Trophoblast cell (in vitro differentiated cells and primary cell): ENCODE results near the gene CNTRL.
"Not testable (repeated sequence)": the region's sequence is repeated elsewhere in the genome, so short reads cannot be mapped to it uniquely, and the experiment has no call there.

Experiments used
- DNase-seq, 2 donors: peaks; one replicate each; pipeline ENCODE4 v3.0.0-alpha.2; 2016
- H2AFZ ChIP-seq: 2 replicates; pipeline ENCODE4 v1.6.1; 2013; ENCODE audit warnings: low read length, moderate library complexity, mild to moderate bottlenecking; ENCODE audit not compliant: insufficient read depth, poor library complexity
- H2AK5ac ChIP-seq: 2 replicates; pipeline ENCODE4 v1.6.1; 2013; ENCODE audit warnings: mild to moderate bottlenecking, low read length
- H2BK120ac ChIP-seq: 2 replicates; pipeline ENCODE4 v1.6.1; 2013; ENCODE audit warnings: low read length, mild to moderate bottlenecking, moderate library complexity; ENCODE audit not compliant: insufficient read depth, poor library complexity
- H2BK12ac ChIP-seq: 2 replicates; pipeline ENCODE4 v1.6.1; 2013; ENCODE audit warnings: mild to moderate bottlenecking, low read length, moderate library complexity
- H2BK5ac ChIP-seq: 2 replicates; pipeline ENCODE4 v1.6.1; 2013; ENCODE audit warnings: low read length, low read depth, moderate library complexity, mild to moderate bottlenecking; ENCODE audit not compliant: poor library complexity
- H3K14ac ChIP-seq: 2 replicates; pipeline ENCODE4 v1.6.1; 2013; ENCODE audit warnings: mild to moderate bottlenecking, low read length
- H3K18ac ChIP-seq: 2 replicates; pipeline ENCODE4 v1.6.1; 2013; ENCODE audit warnings: mild to moderate bottlenecking, low read length
- H3K23ac ChIP-seq: 2 replicates; pipeline ENCODE4 v1.6.1; 2013; ENCODE audit warnings: low read length
- H3K27ac ChIP-seq: 2 replicates; pipeline ENCODE4 v1.5.1; 2013; ENCODE audit warnings: low read depth, mild to moderate bottlenecking, inconsistent platforms, low read length, moderate library complexity
- H3K27me3 ChIP-seq: 2 replicates; pipeline ENCODE4 v1.6.1; 2013; ENCODE audit warnings: inconsistent platforms, mild to moderate bottlenecking, low read length, moderate library complexity; ENCODE audit not compliant: insufficient read depth
- H3K36me3 ChIP-seq, 2 experiments: 1 replicate in 1 of 2; 2 replicates in 1 of 2; pipeline ENCODE4 v1.6.1; 2013; ENCODE audit warnings: low read length in 2 of 2, mild to moderate bottlenecking in 2 of 2, moderate library complexity in 1 of 2; ENCODE audit not compliant: insufficient read depth in 2 of 2, control insufficient read depth in 1 of 2
- H3K4ac ChIP-seq: 2 replicates; pipeline ENCODE4 v1.6.1; 2013; ENCODE audit warnings: low read depth, mild to moderate bottlenecking, low read length, moderate library complexity
- H3K4me1 ChIP-seq, 2 experiments: 1 replicate in 1 of 2; 2 replicates in 1 of 2; pipeline ENCODE4 v1.6.1; 2013; ENCODE audit warnings: low read length in 2 of 2, mild to moderate bottlenecking in 2 of 2, moderate library complexity in 1 of 2; ENCODE audit not compliant: insufficient read depth in 2 of 2, control insufficient read depth in 1 of 2
- H3K4me2 ChIP-seq: 2 replicates; pipeline ENCODE4 v1.6.1; 2013; ENCODE audit warnings: inconsistent platforms, mild to moderate bottlenecking, low read length, moderate library complexity
- H3K4me3 ChIP-seq: 2 replicates; pipeline ENCODE4 v1.5.1; 2013; ENCODE audit warnings: mild to moderate bottlenecking, low read depth, low read length, inconsistent platforms
- H3K79me1 ChIP-seq: one replicate; pipeline ENCODE4 v1.6.1; 2013; ENCODE audit warnings: low read length
- H3K79me2 ChIP-seq: 2 replicates; pipeline ENCODE4 v1.6.1; 2013; ENCODE audit warnings: low read length, mild to moderate bottlenecking; ENCODE audit not compliant: control insufficient read depth, insufficient read depth, poor library complexity
- H3K9ac ChIP-seq: 2 replicates; pipeline ENCODE4 v1.6.1; 2013; ENCODE audit warnings: mild to moderate bottlenecking, low read length
- H3K9me3 ChIP-seq: 2 replicates; pipeline ENCODE4 v1.6.1; 2013; ENCODE audit warnings: low read depth, mild to moderate bottlenecking, control low read depth, inconsistent platforms, low read length; ENCODE audit not compliant: insufficient read depth
- H4K12ac ChIP-seq: 2 replicates; pipeline ENCODE4 v1.6.1; 2013; ENCODE audit warnings: low read depth, mild to moderate bottlenecking, low read length, moderate library complexity
- H4K8ac ChIP-seq: 2 replicates; pipeline ENCODE4 v1.6.1; 2013; ENCODE audit warnings: low read depth, mild to moderate bottlenecking, low read length, moderate library complexity
- H4K91ac ChIP-seq: one replicate; pipeline ENCODE4 v1.6.1; 2013; ENCODE audit warnings: low read depth, mild to moderate bottlenecking, low read length, moderate library complexity
- WGBS: extraction: QIAGEN DNeasy Blood & Tissue Kit; methylation state at CpG from one replicate; pipeline ENCODE4 v1.1.7; 2013; ENCODE audit warnings: missing lambda C conversion rate; ENCODE audit not compliant: insufficient read length, insufficient coverage; ENCODE audit errors: extremely low coverage; 5-methylcytosine and 5-hydroxymethylcytosine counted together

CNTRL gene

DNA sequence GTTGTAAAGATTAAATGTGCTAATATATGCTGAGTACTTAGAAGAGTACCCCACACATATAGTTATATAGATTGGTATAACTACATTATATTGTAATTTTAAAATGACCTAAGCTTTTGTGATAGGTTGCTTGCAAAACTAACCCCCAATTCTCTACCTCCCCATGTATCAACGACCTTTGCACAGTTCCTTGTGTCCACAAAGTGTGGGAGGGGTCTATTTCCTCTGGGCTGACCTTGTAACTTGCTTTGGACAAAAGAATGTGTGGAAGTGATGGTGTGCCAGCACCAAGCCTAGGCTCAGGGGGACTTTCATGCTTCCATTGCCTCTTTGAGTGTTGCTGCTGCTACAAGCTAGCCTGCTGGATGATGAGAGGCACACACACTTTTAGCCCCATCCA lies 45.3 kb upstream of the CNTRL start:
- no peaks in the 10 kb centered on the region for H3K27me3 ChIP-seq
- no CpG with 5 or more reads among the region's 1 CpG for WGBS
- no peak overlapping the region for H2AK5ac ChIP-seq
- H2AFZ ChIP-seq: no peak overlapping the region
- peaks cover 2% of the 10 kb centered on the region for H3K9me3 ChIP-seq
- no peak overlapping the region for H3K9ac ChIP-seq
- H4K8ac ChIP-seq: no peak overlapping the region
- H3K18ac ChIP-seq: no peak overlapping the region
- no peak overlapping the region for H2BK5ac ChIP-seq
- no peak overlapping the region for H4K91ac ChIP-seq
- no peaks in the 10 kb centered on the region for H3K36me3 ChIP-seq
- no peak overlapping the region for H2BK120ac ChIP-seq
- no peak for DNase-seq
- no peak overlapping the region for H3K23ac ChIP-seq
- no peak overlapping the region for H3K4me3 ChIP-seq
- no peak overlapping the region for H4K12ac ChIP-seq
- no peak overlapping the region for H3K14ac ChIP-seq
- H3K4ac ChIP-seq: no peak overlapping the region
- H3K4me2 ChIP-seq: no peak overlapping the region
- H3K4me1 ChIP-seq: peaks cover 0 to 3% of the 10 kb centered on the region in 2 experiments
- no peak overlapping the region for H2BK12ac ChIP-seq
- no peaks in the 10 kb centered on the region for H3K79me2 ChIP-seq
- H3K79me1 ChIP-seq: no peaks in the 10 kb centered on the region
- H3K27ac ChIP-seq: no peak overlapping the region

DNA sequence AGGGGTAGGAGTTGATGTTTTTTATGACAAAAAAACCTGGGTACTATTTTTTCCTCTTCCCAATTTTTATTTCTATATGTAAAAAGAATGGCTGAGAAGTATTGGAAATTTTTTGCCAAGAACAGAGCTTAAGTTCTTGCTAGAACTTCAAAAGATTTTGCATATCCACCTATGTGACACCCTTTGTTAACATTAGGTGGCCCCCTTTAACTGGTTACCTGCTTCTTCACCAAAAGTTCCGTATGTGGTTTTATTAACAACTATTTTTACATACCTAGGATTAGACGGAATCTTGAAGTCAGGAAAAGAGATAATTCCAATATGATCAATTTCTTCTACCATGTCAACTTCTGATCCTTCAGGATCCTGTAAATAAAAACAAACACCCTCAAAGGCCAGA lies 40.2 kb upstream of the CNTRL start:
- H4K8ac ChIP-seq: no peak overlapping the region
- no peaks in the 10 kb centered on the region for H3K79me1 ChIP-seq

DNA sequence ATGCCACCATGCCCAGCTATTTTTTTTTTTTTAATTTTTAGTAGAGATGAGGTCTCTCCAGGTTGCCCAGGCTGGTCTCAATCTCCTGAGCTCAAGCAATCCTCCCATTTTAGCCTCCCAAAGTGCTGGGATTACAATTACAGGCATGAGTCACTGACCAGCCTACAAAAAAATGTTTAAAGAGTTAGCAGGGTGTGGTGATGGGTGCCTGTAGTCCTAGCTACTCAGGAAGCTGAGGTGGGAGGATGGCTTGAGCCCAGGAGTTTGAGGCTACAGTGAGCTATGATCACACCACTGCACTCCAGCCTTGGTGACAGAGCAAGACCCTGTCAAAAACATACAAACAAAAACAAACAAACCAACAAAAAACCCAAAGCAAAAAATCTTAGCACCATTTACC lies 39.0 kb upstream of the CNTRL start:
- H2AK5ac ChIP-seq, H3K27me3 ChIP-seq, H4K8ac ChIP-seq, H3K9me3 ChIP-seq, H3K18ac ChIP-seq, H4K12ac ChIP-seq, H3K4me3 ChIP-seq, H3K36me3 ChIP-seq, H2AFZ ChIP-seq, H3K4me2 ChIP-seq, H3K9ac ChIP-seq, H3K4ac ChIP-seq, H3K79me1 ChIP-seq, H3K4me1 ChIP-seq, H4K91ac ChIP-seq, DNase-seq, H2BK120ac ChIP-seq, H3K23ac ChIP-seq, H3K14ac ChIP-seq, H3K79me2 ChIP-seq, H3K27ac ChIP-seq, H2BK12ac ChIP-seq, H2BK5ac ChIP-seq: not testable (repeated sequence)

More for the DNA sequence above, 40.2 kb upstream of the CNTRL start:
- Histone ChIP-seq H3K9me3 (peaks cover 2% of the 10 kb centered on the region), H3K79me2 (no peaks in the 10 kb centered on the region), H3K18ac (no peak overlapping the region), H2AFZ (no peak overlapping the region), H2BK5ac (no peak overlapping the region), H2AK5ac (no peak overlapping the region), H2BK120ac (no peak overlapping the region), H4K12ac (no peak overlapping the region), H3K4me2 (no peak overlapping the region), H3K27me3 (no peaks in the 10 kb centered on the region), H3K4me3 (no peak overlapping the region), H4K91ac (no peak overlapping the region), H3K36me3 (no peaks in the 10 kb centered on the region), H3K4me1 (no peaks in the 10 kb centered on the region), H3K27ac (no peak overlapping the region), H3K23ac (no peak overlapping the region), H3K9ac (no peak overlapping the region), H3K4ac (no peak overlapping the region), H2BK12ac (no peak overlapping the region), H3K14ac (no peak overlapping the region)
- WGBS: no CpG with 5 or more reads among the region's 2 CpGs
- no peak for DNase-seq

DNA sequence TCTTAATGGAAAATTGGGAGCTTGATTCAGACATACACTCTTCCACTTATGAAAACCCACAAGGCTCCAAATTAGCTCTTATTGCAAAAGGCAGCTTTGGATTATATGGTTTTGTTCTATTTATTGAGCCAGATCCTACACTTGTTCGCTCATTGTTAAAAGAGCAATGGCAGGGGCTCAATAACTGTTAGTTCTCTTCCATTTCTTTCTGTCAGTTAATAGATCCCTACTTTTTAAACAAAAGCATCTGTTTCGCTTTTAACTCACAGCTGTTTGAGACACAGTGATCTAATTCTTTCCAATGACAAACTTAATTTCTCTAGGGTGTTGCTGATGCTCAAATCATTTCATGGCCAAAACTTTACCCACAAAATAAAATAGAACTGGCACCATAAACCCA lies 36.4 kb upstream of the CNTRL start:
- H3K36me3 ChIP-seq: no peaks in the 10 kb centered on the region
- WGBS: no CpG with 5 or more reads among the region's 2 CpGs
- no peak overlapping the region for H3K18ac ChIP-seq
- DNase-seq: no peak
- H4K8ac ChIP-seq: no peak overlapping the region
- no peak overlapping the region for H3K23ac ChIP-seq
- no peak overlapping the region for H3K4me2 ChIP-seq
- H2AK5ac ChIP-seq: no peak overlapping the region
- no peak overlapping the region for H2BK120ac ChIP-seq
- H4K12ac ChIP-seq: no peak overlapping the region
- H3K9ac ChIP-seq: no peak overlapping the region
- no peak overlapping the region for H3K4ac ChIP-seq
- H2BK12ac ChIP-seq: no peak overlapping the region
- H3K79me1 ChIP-seq: no peaks in the 10 kb centered on the region
- no peak overlapping the region for H2BK5ac ChIP-seq
- no peak overlapping the region for H3K27ac ChIP-seq
- no peaks in the 10 kb centered on the region for H3K4me1 ChIP-seq
- H2AFZ ChIP-seq: no peak overlapping the region
- H3K14ac ChIP-seq: no peak overlapping the region
- no peaks in the 10 kb centered on the region for H3K79me2 ChIP-seq
- no peaks in the 10 kb centered on the region for H3K9me3 ChIP-seq
- H3K27me3 ChIP-seq: no peaks in the 10 kb centered on the region
- no peak overlapping the region for H3K4me3 ChIP-seq
- H4K91ac ChIP-seq: no peak overlapping the region

DNA sequence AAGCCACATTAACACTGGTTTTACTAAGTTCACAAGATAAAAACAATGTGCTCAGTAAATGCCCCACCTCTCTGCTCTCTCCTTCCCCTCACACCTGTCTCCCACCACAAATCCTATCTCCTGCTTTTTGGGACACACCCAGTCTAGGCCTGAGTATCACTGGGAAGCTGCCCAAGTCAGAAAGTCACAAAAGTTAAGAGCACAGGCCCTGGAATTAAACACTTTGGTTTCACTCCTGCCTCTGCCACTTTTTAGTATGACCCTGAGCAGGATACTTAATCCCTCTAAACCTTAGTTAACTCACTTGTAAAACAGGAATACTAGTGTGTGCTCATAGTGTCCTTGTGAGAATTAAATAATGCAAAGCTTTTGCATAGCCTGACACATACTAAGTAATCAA lies 36.0 kb upstream of the CNTRL start:
- Histone ChIP-seq H2AK5ac (no peak overlapping the region), H3K14ac (no peak overlapping the region), H4K12ac (no peak overlapping the region), H3K4ac (no peak overlapping the region), H3K23ac (no peak overlapping the region), H3K4me2 (no peak overlapping the region), H2BK120ac (no peak overlapping the region), H2AFZ (no peak overlapping the region), H3K79me2 (no peaks in the 10 kb centered on the region), H3K27me3 (no peaks in the 10 kb centered on the region), H3K4me3 (no peak overlapping the region), H2BK5ac (no peak overlapping the region), H3K27ac (no peak overlapping the region), H3K4me1 (no peaks in the 10 kb centered on the region), H3K36me3 (no peaks in the 10 kb centered on the region), H4K91ac (no peak overlapping the region), H3K9me3 (no peaks in the 10 kb centered on the region), H3K18ac (no peak overlapping the region), H4K8ac (no peak overlapping the region), H3K9ac (no peak overlapping the region), H3K79me1 (no peaks in the 10 kb centered on the region), H2BK12ac (no peak overlapping the region)
- no peak for DNase-seq
